ENCODE results near the gene GPR137B. TPM values are rescaled to one million over a fixed set of nuclear protein-coding genes. Genes with fewer than 3 reads are reported as not detected.
A peak's percentile ranks its signal among the peaks of the same experiment; 100 is the strongest.

The GPR137B gene
- total and polyA plus RNA-seq, 11 donors, result 14.9 to 49.8 (median 43.7) TPM

GRCh38 chr1:236102611-236103010 lies 39.7 kb upstream of the GPR137B start:
- no peaks in the 10 kb centered on the region for H3K9me3 ChIP-seq
- H3K27ac ChIP-seq, result no peak overlapping the region
- DNase-seq, result no peak
- TF ChIP-seq CTCF (IDR thresholded peaks at IDR 0.05) (no peak), POLR2A (IDR thresholded peaks at IDR 0.05) (no peak)
- intact Hi-C loops (cut with DNase I), result loop anchor here in 8 of 10 donors (5.0 to 10.0 kb wide), 7 partner anchors 182 to 1462 kb away; partner anchors contain the start of gene ERO1B (in 2 of the 8)
- H3K4me3 ChIP-seq, result no peak overlapping the region
- no peak for ATAC-seq
- no peaks in the 10 kb centered on the region for H3K27me3 ChIP-seq
- H3K36me3 ChIP-seq, result no peaks in the 10 kb centered on the region
- H3K4me1 ChIP-seq, result peaks cover 0 to 6% (median 0%) of the 10 kb centered on the region in 12 donors
- WGBS, 4 donors, result 79 to 89% (median 87%) methylated on average over 11 of the region's 11 CpGs

- 27 to 42% (median 38%) methylated on average over 7 of the region's 7 CpGs for WGBS, 4 donors
- no peaks in the 10 kb centered on the region for H3K36me3 ChIP-seq
- intact Hi-C loops (cut with DNase I), result loop anchor here in 8 of 10 donors (5.0 to 10.0 kb wide), 7 partner anchors 182 to 1462 kb away; partner anchors contain the start of gene ERO1B (in 2 of the 8)
- H3K4me3 ChIP-seq, result no peak overlapping the region
- ATAC-seq, result no peak
- TF ChIP-seq CTCF (IDR thresholded peaks at IDR 0.05) (no peak), POLR2A (IDR thresholded peaks at IDR 0.05) (no peak)
- H3K27me3 ChIP-seq, result no peaks in the 10 kb centered on the region
- H3K4me1 ChIP-seq, result peaks cover 0 to 5% (median 0%) of the 10 kb centered on the region in 12 donors
- DNase-seq, result no peak
- H3K27ac ChIP-seq, result no peak overlapping the region
- no peaks in the 10 kb centered on the region for H3K9me3 ChIP-seq
Observed at GRCh38 chr1:236103059-236103458, 39.3 kb upstream of the GPR137B start.

GRCh38 chr1:236103646-236104218 lies 38.6 kb upstream of the GPR137B start:
- DNase-seq (peak in 3 of 5 donors; percentile 37 to 50 (median 42)), ATAC-seq (peak in 2 of 4 donors; percentile 31 to 60)
- Histone ChIP-seq H3K27ac (no peak overlapping the region), H3K4me1 (peaks cover 0 to 5% (median 0%) of the 10 kb centered on the region in 12 donors), H3K4me3 (no peak overlapping the region), H3K9me3 (no peaks in the 10 kb centered on the region), H3K27me3 (no peaks in the 10 kb centered on the region), H3K36me3 (no peaks in the 10 kb centered on the region)
- TF ChIP-seq CTCF (IDR thresholded peaks at IDR 0.05) (peak; percentile 75 to 90 (median 81)), POLR2A (IDR thresholded peaks at IDR 0.05) (no peak)
- 17 to 22% (median 19%) methylated on average over 13 of the region's 13 CpGs for WGBS, 4 donors
- intact Hi-C loops (cut with DNase I), result loop anchor here in 8 of 10 donors (5.0 to 10.0 kb wide), 7 partner anchors 181 to 1461 kb away; partner anchors contain the start of gene ERO1B (in 2 of the 8)

GRCh38 chr1:236107121-236107907 lies 35.0 kb upstream of the GPR137B start:
- no peak overlapping the region for H3K4me3 ChIP-seq
- intact Hi-C loops (cut with DNase I), result loop anchor here in 8 of 10 donors (2.0 to 10.0 kb wide), 8 partner anchors 70 to 1457 kb away; partner anchors contain the start of gene ERO1B (in 2 of the 8)
- H3K27me3 ChIP-seq, result no peaks in the 10 kb centered on the region
- DNase-seq (no peak), ATAC-seq (no peak)
- WGBS, 4 donors, result 71 to 76% (median 73%) methylated on average over 9 of the region's 9 CpGs
- H3K36me3 ChIP-seq, result no peaks in the 10 kb centered on the region
- TF ChIP-seq CTCF (IDR thresholded peaks at IDR 0.05) (no peak), POLR2A (IDR thresholded peaks at IDR 0.05) (no peak)
- peaks cover 0 to 8% (median 0%) of the 10 kb centered on the region in 12 donors for H3K4me1 ChIP-seq
- no peak overlapping the region for H3K27ac ChIP-seq
- no peaks in the 10 kb centered on the region for H3K9me3 ChIP-seq

Measured in heart left ventricle (tissue), 16 donors.